DMS153 treated with DMSO at 0.1 percent for 48 hours (cell line): ENCODE results near the gene NPTX2.
"Not testable (repeated sequence)": the region's sequence is repeated elsewhere in the genome, so short reads cannot be mapped to it uniquely, and the experiment has no call there.

Source experiments
- DNase-seq: peaks from one replicate; lab custom pipeline; 2025; ENCODE audit not compliant: unreplicated experiment; lab: John Stamatoyannopoulos, UW

Gene NPTX2

GRCh38 chr7:98617051-98617959 is at the start of gene NPTX2:
NPTX2 (plus strand) TSS chr7:98617285; CDS start chr7:98617462, 177 bp downstream.
- DNase-seq: peak; percentile 76

- no peak for DNase-seq
Measured at GRCh38 chr7:98567991-98568390, 49.1 kb upstream of the NPTX2 start.

GRCh38 chr7:98568891-98569290 is 48.2 kb upstream of the NPTX2 start:
- DNase-seq: no peak

GRCh38 chr7:98569691-98570337 is 47.3 kb upstream of the NPTX2 start:
- DNase-seq: no peak

GRCh38 chr7:98571006-98571405 is 46.1 kb upstream of the NPTX2 start:
- DNase-seq: no peak

GRCh38 chr7:98571986-98572385 is 45.1 kb upstream of the NPTX2 start:
- DNase-seq: no peak

GRCh38 chr7:98572716-98573115 is 44.4 kb upstream of the NPTX2 start:
- not testable (repeated sequence) for DNase-seq

- DNase-seq: no peak
Measured at GRCh38 chr7:98573816-98574215, 43.3 kb upstream of the NPTX2 start.

- DNase-seq: no peak
Measured at GRCh38 chr7:98575878-98576277, 41.2 kb upstream of the NPTX2 start.

GRCh38 chr7:98584830-98585229 is 32.3 kb upstream of the NPTX2 start:
- no peak for DNase-seq

GRCh38 chr7:98591926-98592325 is 25.2 kb upstream of the NPTX2 start:
- DNase-seq: no peak

GRCh38 chr7:98594348-98594747 is 22.7 kb upstream of the NPTX2 start:
- no peak for DNase-seq

- DNase-seq: no peak
Measured at GRCh38 chr7:98594787-98595186, 22.3 kb upstream of the NPTX2 start.

- DNase-seq: no peak
Measured at GRCh38 chr7:98598846-98599615, 18.1 kb upstream of the NPTX2 start.

- no peak for DNase-seq
Measured at GRCh38 chr7:98599886-98600285, 17.2 kb upstream of the NPTX2 start.

GRCh38 chr7:98602755-98603398 is 14.2 kb upstream of the NPTX2 start:
- DNase-seq: no peak

- DNase-seq: no peak
Measured at GRCh38 chr7:98603399-98603788, 13.7 kb upstream of the NPTX2 start.

GRCh38 chr7:98613601-98614425 is 3.3 kb upstream of the NPTX2 start:
- no peak for DNase-seq

GRCh38 chr7:98616381-98617050 is 569 bp upstream of the NPTX2 start:
- peak; percentile 39 for DNase-seq

GRCh38 chr7:98617960-98618418 is 904 bp downstream of the NPTX2 start:
- no peak for DNase-seq
